CD4-positive, alpha-beta memory T cell (primary cell): ENCODE data around the gene OR2G3. TPM values are rescaled to one million over a fixed set of nuclear protein-coding genes. Genes with fewer than 3 reads are reported as not detected.

Experiments
- CTCF ChIA-PET: fragments of 350-600 bp; sonication (Branson Sonifier 250); formaldehyde crosslinking; loops from one replicate; lab custom pipeline; 2021; ENCODE audit warnings: inconsistent platforms; ENCODE audit not compliant: partially characterized antibody; lab: Charles Lee
- POLR2A ChIA-PET: fragments of 350-600 bp; sonication (Branson Sonifier 250); formaldehyde crosslinking; loops from one replicate; lab custom pipeline; 2021; ENCODE audit not compliant: partially characterized antibody; lab: Charles Lee
- DNase-seq, 5 donors: peaks; one replicate each; pipeline versions ENCODE4 v3.0.0 to v3.0.0-alpha.2; 2020 to 2022; ENCODE audit warnings: mixed read lengths in 1 of 5
- H3K27ac ChIP-seq: one replicate; pipeline ENCODE4 v1.7.0; 2013; ENCODE audit warnings: low read depth, low read length
- H3K27me3 ChIP-seq: 2 replicates; pipeline ENCODE4 v1.7.0; 2013; ENCODE audit warnings: mild to moderate bottlenecking, low read length, moderate library complexity; ENCODE audit not compliant: insufficient read depth
- H3K36me3 ChIP-seq: 2 replicates; pipeline ENCODE4 v1.7.0; 2013; ENCODE audit warnings: mild to moderate bottlenecking, low read length, moderate library complexity; ENCODE audit not compliant: insufficient read depth
- H3K4me1 ChIP-seq: 2 replicates; pipeline ENCODE4 v1.7.0; 2013; ENCODE audit warnings: mild to moderate bottlenecking, low read length, moderate library complexity; ENCODE audit not compliant: insufficient read depth
- H3K4me3 ChIP-seq, 2 donors: one replicate each; pipeline ENCODE4 v1.7.0; 2013; ENCODE audit warnings: low read length in 2 of 2, mild to moderate bottlenecking in 1 of 2
- H3K9me3 ChIP-seq, 2 donors: one replicate each; pipeline ENCODE4 v1.7.0; 2013; ENCODE audit warnings: low read length in 2 of 2, control low read depth in 1 of 2; ENCODE audit not compliant: control insufficient read depth in 1 of 2
- H3K27ac Mint-ChIP-seq, 7 donors: one replicate each; pipeline ENCODE4 v1.8.0; 2020 to 2021; ENCODE audit warnings: mixed read lengths in 7 of 7, mild to moderate bottlenecking in 6 of 7, inconsistent platforms in 3 of 7, moderate library complexity in 3 of 7
- H3K27me3 Mint-ChIP-seq, 2 donors: one replicate each; pipeline ENCODE4 v1.8.0; 2020 to 2021; ENCODE audit warnings: mixed read lengths in 2 of 2
- H3K36me3 Mint-ChIP-seq, 2 donors: one replicate each; pipeline ENCODE4 v1.8.0; 2020 to 2021; ENCODE audit warnings: mixed read lengths in 2 of 2, inconsistent platforms in 1 of 2, mild to moderate bottlenecking in 1 of 2
- H3K4me1 Mint-ChIP-seq, 4 donors: one replicate each; pipeline ENCODE4 v1.8.0; 2020 to 2021; ENCODE audit warnings: mixed read lengths in 4 of 4, mild to moderate bottlenecking in 1 of 4
- H3K4me3 Mint-ChIP-seq, 8 donors: one replicate each; pipeline ENCODE4 v1.8.0; 2020 to 2021; ENCODE audit warnings: mixed read lengths in 8 of 8, mild to moderate bottlenecking in 7 of 8, moderate library complexity in 6 of 8, inconsistent platforms in 3 of 8
- H3K9me3 Mint-ChIP-seq, 8 donors: one replicate each; pipeline ENCODE4 v1.8.0; 2020 to 2021; ENCODE audit warnings: mixed read lengths in 8 of 8, mild to moderate bottlenecking in 5 of 8, inconsistent platforms in 3 of 8, moderate library complexity in 1 of 8
- intact Hi-C: fragments of 100-400 bp; cut with micrococcal nuclease; formaldehyde crosslinking; loops from one replicate; pipeline ENCODE4 v1.15.1; 2023
- polyA plus RNA-seq, 2 donors: library from polyadenylated mRNA; unstranded; fragments of 300-500 nt; fragmentation: Illumina TruSeq; gene quantifications; one replicate each; pipeline ENCODE4 v1.2.3, GENCODE V29; 2021
- total RNA-seq, 2 experiments: library from RNA; stranded (reverse); gene quantifications; one replicate each; pipeline ENCODE4 v1.2.3, GENCODE V29; 2021

Gene OR2G3
- total and polyA plus RNA-seq, 4 experiments from 2014 or later: not detected

- intact Hi-C loops: no loop called here
- peaks cover 0 to 3% of the 10 kb centered on the region in 2 donors for H3K36me3 Mint-ChIP-seq
- no peak overlapping the region for H3K27ac ChIP-seq
- H3K4me3 Mint-ChIP-seq: no peak overlapping the region
- no peaks in the 10 kb centered on the region for H3K27me3 ChIP-seq
- H3K4me3 ChIP-seq: no peak overlapping the region
- POLR2A ChIA-PET: no interaction called here
- no peaks in the 10 kb centered on the region for H3K4me1 ChIP-seq
- H3K36me3 ChIP-seq: no peaks in the 10 kb centered on the region
- CTCF ChIA-PET: no interaction called here
- H3K9me3 ChIP-seq: no peaks in the 10 kb centered on the region
- H3K9me3 Mint-ChIP-seq: peaks cover 0 to 12% (median 3%) of the 10 kb centered on the region in 8 donors
- no peak overlapping the region for H3K27ac Mint-ChIP-seq
- no peak for DNase-seq
- H3K4me1 Mint-ChIP-seq: peaks cover 0 to 2% (median under 1%) of the 10 kb centered on the region in 4 donors
- H3K27me3 Mint-ChIP-seq: peaks cover 21 to 25% of the 10 kb centered on the region in 2 donors
Measured at GRCh38 chr1:247639381-247639981, 34.1 kb downstream of the OR2G3 start.

GRCh38 chr1:247642742-247643141, 37.4 kb downstream of the OR2G3 start:
- Histone ChIP-seq H3K36me3 (no peaks in the 10 kb centered on the region), H3K9me3 (no peaks in the 10 kb centered on the region), H3K27ac (no peak overlapping the region), H3K4me1 (no peaks in the 10 kb centered on the region), H3K4me3 (no peak overlapping the region), H3K27me3 (no peaks in the 10 kb centered on the region)
- no peak overlapping the region for H3K27ac Mint-ChIP-seq
- H3K4me1 Mint-ChIP-seq: peaks cover 0 to 2% (median under 1%) of the 10 kb centered on the region in 4 donors
- DNase-seq: no peak
- H3K36me3 Mint-ChIP-seq: peaks cover 0 to 3% of the 10 kb centered on the region in 2 donors
- H3K4me3 Mint-ChIP-seq: no peak overlapping the region
- H3K27me3 Mint-ChIP-seq: peaks cover 11 to 17% of the 10 kb centered on the region in 2 donors
- intact Hi-C loops: no loop called here
- CTCF ChIA-PET: no interaction called here
- POLR2A ChIA-PET: no interaction called here
- peaks cover 0 to 8% (median 1%) of the 10 kb centered on the region in 8 donors for H3K9me3 Mint-ChIP-seq

GRCh38 chr1:247646867-247647266, 41.5 kb downstream of the OR2G3 start:
- H3K36me3 ChIP-seq: no peaks in the 10 kb centered on the region
- Mint-ChIP-seq H3K27me3 (peaks cover 2 to 4% of the 10 kb centered on the region in 2 donors), H3K27ac (no peak overlapping the region), H3K9me3 (no peaks in the 10 kb centered on the region), H3K36me3 (no peaks in the 10 kb centered on the region), H3K4me1 (no peaks in the 10 kb centered on the region), H3K4me3 (no peak overlapping the region)
- H3K27me3 ChIP-seq: no peaks in the 10 kb centered on the region
- H3K4me3 ChIP-seq: no peak overlapping the region
- intact Hi-C loops: no loop called here
- no peak for DNase-seq
- H3K9me3 ChIP-seq: no peaks in the 10 kb centered on the region
- H3K4me1 ChIP-seq: no peaks in the 10 kb centered on the region
- CTCF ChIA-PET: no interaction called here
- H3K27ac ChIP-seq: no peak overlapping the region
- POLR2A ChIA-PET: no interaction called here

- H3K9me3 Mint-ChIP-seq: no peaks in the 10 kb centered on the region
- no peaks in the 10 kb centered on the region for H3K4me1 Mint-ChIP-seq
- intact Hi-C loops: no loop called here
- no peaks in the 10 kb centered on the region for H3K36me3 Mint-ChIP-seq
- H3K27me3 Mint-ChIP-seq: peaks cover 2 to 4% of the 10 kb centered on the region in 2 donors
- H3K27me3 ChIP-seq: no peaks in the 10 kb centered on the region
- no peaks in the 10 kb centered on the region for H3K4me1 ChIP-seq
- H3K27ac ChIP-seq: no peak overlapping the region
- no peak overlapping the region for H3K4me3 ChIP-seq
- DNase-seq: no peak
- no peak overlapping the region for H3K27ac Mint-ChIP-seq
- CTCF ChIA-PET: no interaction called here
- POLR2A ChIA-PET: no interaction called here
- H3K36me3 ChIP-seq: no peaks in the 10 kb centered on the region
- H3K4me3 Mint-ChIP-seq: no peak overlapping the region
- H3K9me3 ChIP-seq: no peaks in the 10 kb centered on the region
Measured at GRCh38 chr1:247647864-247648263, 42.5 kb downstream of the OR2G3 start.

DNA sequence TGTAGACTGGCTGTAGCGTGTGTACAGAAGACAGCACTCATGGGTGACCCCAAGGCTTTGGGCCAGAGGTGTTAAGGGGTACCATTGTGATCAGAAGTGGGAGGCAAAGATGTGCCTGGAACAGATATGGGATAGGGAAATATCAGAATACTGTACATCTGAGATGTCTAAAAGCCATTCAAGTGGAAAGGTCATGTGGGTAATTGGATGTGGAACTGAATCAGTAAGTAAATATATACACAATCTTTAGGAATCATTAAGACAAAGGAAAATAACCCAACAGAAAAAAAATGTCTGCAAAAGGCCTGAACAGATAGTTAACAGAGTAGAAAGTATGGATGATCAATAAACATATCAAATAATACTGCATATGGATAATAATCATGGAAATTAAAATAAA, 47.7 kb downstream of the OR2G3 start:
- H3K27ac Mint-ChIP-seq: no peak overlapping the region

More for the DNA sequence above, 47.7 kb downstream of the OR2G3 start:
- no peaks in the 10 kb centered on the region for H3K36me3 ChIP-seq
- ChIA-PET CTCF (no interaction called here), POLR2A (no interaction called here)
- no peaks in the 10 kb centered on the region for H3K36me3 Mint-ChIP-seq
- no peak for DNase-seq
- no peak overlapping the region for H3K27ac ChIP-seq
- H3K4me1 Mint-ChIP-seq: no peaks in the 10 kb centered on the region
- H3K27me3 ChIP-seq: no peaks in the 10 kb centered on the region
- H3K4me3 ChIP-seq: no peak overlapping the region
- intact Hi-C loops: no loop called here
- peaks cover 0 to 4% of the 10 kb centered on the region in 2 donors for H3K27me3 Mint-ChIP-seq
- H3K4me3 Mint-ChIP-seq: no peak overlapping the region
- no peaks in the 10 kb centered on the region for H3K9me3 Mint-ChIP-seq
- no peaks in the 10 kb centered on the region for H3K9me3 ChIP-seq
- no peaks in the 10 kb centered on the region for H3K4me1 ChIP-seq

Other genes with a start within 250 kb of the OR2G3 start
- 10 to 100 TPM; 13.8 to 14.6 TPM for gene NLRP3, start 189.4 kb upstream of the OR2G3 start, total RNA-seq
- 1 to 10 TPM; 3.4 to 4.5 TPM for gene NLRP3, start 189.4 kb upstream of the OR2G3 start, polyA plus RNA-seq
- not detected for gene OR2B11, start 147.5 kb upstream of the OR2G3 start, total RNA-seq
- gene OR2B11, start 147.5 kb upstream of the OR2G3 start, polyA plus RNA-seq: not detected
- gene OR2C3, start 69.1 kb upstream of the OR2G3 start, total RNA-seq: not detected
- not detected for gene OR2C3, start 69.1 kb upstream of the OR2G3 start, polyA plus RNA-seq
- not detected for gene GCSAML, start 56.5 kb upstream of the OR2G3 start, total RNA-seq
- not detected for gene GCSAML, start 56.5 kb upstream of the OR2G3 start, polyA plus RNA-seq
- gene OR2G2, start 17.2 kb upstream of the OR2G3 start, total RNA-seq: not detected
- gene OR2G2, start 17.2 kb upstream of the OR2G3 start, polyA plus RNA-seq: not detected
- not detected for gene OR13G1, start 74.2 kb downstream of the OR2G3 start, total RNA-seq
- not detected for gene OR13G1, start 74.2 kb downstream of the OR2G3 start, polyA plus RNA-seq
- not detected for gene OR6F1, start 111.1 kb downstream of the OR2G3 start, total RNA-seq
- gene OR6F1, start 111.1 kb downstream of the OR2G3 start, polyA plus RNA-seq: not detected
- not detected for gene OR14K1, start 133.0 kb downstream of the OR2G3 start, total RNA-seq
- gene OR14K1, start 133.0 kb downstream of the OR2G3 start, polyA plus RNA-seq: not detected
- gene OR14A2, start 142.6 kb downstream of the OR2G3 start, total RNA-seq: not detected
- not detected for gene OR14A2, start 142.6 kb downstream of the OR2G3 start, polyA plus RNA-seq
- gene OR1C1, start 155.0 kb downstream of the OR2G3 start, total RNA-seq: not detected
- not detected for gene OR1C1, start 155.0 kb downstream of the OR2G3 start, polyA plus RNA-seq
- not detected for gene OR14A16, start 218.5 kb downstream of the OR2G3 start, total RNA-seq
- not detected for gene OR14A16, start 218.5 kb downstream of the OR2G3 start, polyA plus RNA-seq
- not detected for gene OR11L1, start 236.3 kb downstream of the OR2G3 start, total RNA-seq
- gene OR11L1, start 236.3 kb downstream of the OR2G3 start, polyA plus RNA-seq: not detected